Left lung (tissue), 10 donors: Measurements from ENCODE around the gene MYO19. TPM values are rescaled to one million over a fixed set of nuclear protein-coding genes. Genes with fewer than 3 reads are reported as not detected.

Source experiments
- ATAC-seq: fragments of 200-7000 bp; cut with Tn5 transposase; one replicate; pipeline ENCODE4 v1.9.1; 2020; ENCODE audit warnings: moderate library complexity
- DNase-seq, 4 donors: peaks; one replicate each; pipeline ENCODE4 v3.0.0-alpha.2; 2013 to 2020
- H3K27ac ChIP-seq, 2 donors: fragments of 200-600 bp; sonication (generic) in 1 of 2; one replicate each; pipeline versions ENCODE4 v1.5.0 to v1.8.0; 2020 to 2021
- H3K27me3 ChIP-seq, 2 donors: fragments of 200-600 bp; sonication (generic) in 1 of 2; one replicate each; pipeline versions ENCODE4 v1.5.0 to v1.8.0; 2020 to 2021
- H3K36me3 ChIP-seq, 2 donors: fragments of 200-600 bp; sonication (generic) in 1 of 2; one replicate each; pipeline versions ENCODE4 v1.5.0 to v1.8.0; 2020 to 2021
- H3K4me1 ChIP-seq, 2 donors: fragments of 200-600 bp; one replicate each; pipeline ENCODE4 v1.8.0; 2021
- H3K4me3 ChIP-seq, 2 donors: fragments of 200-600 bp; sonication (generic) in 1 of 2; one replicate each; pipeline versions ENCODE4 v1.5.0 to v1.8.0; 2020 to 2021; ENCODE audit warnings: mild to moderate bottlenecking in 1 of 2
- H3K9me3 ChIP-seq, 2 donors: fragments of 200-600 bp; sonication (generic) in 1 of 2; one replicate each; pipeline versions ENCODE4 v1.5.0 to v1.8.0; 2020 to 2021
- CTCF ChIP-seq, 2 donors: fragments of 200-600 bp; sonication (generic) in 1 of 2; IDR thresholded peaks; one replicate each; pipeline versions ENCODE4 v1.5.0 to v1.8.0; 2021; ENCODE audit warnings: antibody characterized with exemption in 2 of 2
- intact Hi-C, 2 donors: fragments of 100-400 bp; cut with DNase I; formaldehyde crosslinking; loops; one replicate each; pipeline versions ENCODE4 v1.11.2 to v1.14.2; 2022
- polyA plus RNA-seq, 6 donors: library from polyadenylated mRNA; unstranded; fragments of 120-200 nt; gene quantifications; one replicate each; pipeline ENCODE4 v1.2.1, GENCODE V29; 2013; ENCODE audit not compliant: insufficient read length in 6 of 6
- total RNA-seq, 2 donors: library from RNA; stranded (reverse); fragmentation: NEBNext Ultra II Directional; extraction: Animal tissue kit (Norgen Biotek cat#: 25700); gene quantifications; one replicate each; pipeline ENCODE4 v1.2.1, GENCODE V29; 2021
- donor health status: DM: no; HTN: yes; CAD: no.
- donor health status: DM: no; HTN: no; CAD: no.

The MYO19 gene
- total and polyA plus RNA-seq, 8 donors: 45.7 to 80.8 (median 50.8) TPM

- Histone ChIP-seq H3K36me3 (peaks cover 12 to 88% of the 10 kb centered on the region in 2 donors), H3K27me3 (no peaks in the 10 kb centered on the region)
- ATAC-seq: no peak
These were observed 40.4 kb upstream of the MYO19 start for GRCh38 chr17:36575028-36575427.

GRCh38 chr17:36566081-36566480, 31.4 kb upstream of the MYO19 start:
- Histone ChIP-seq H3K36me3 (peaks cover 0 to 98% of the 10 kb centered on the region in 2 donors), H3K27me3 (no peaks in the 10 kb centered on the region), H3K9me3 (no peaks in the 10 kb centered on the region), H3K27ac (no peak overlapping the region), H3K4me3 (no peak overlapping the region), H3K4me1 (no peaks in the 10 kb centered on the region)
- no peak for DNase-seq
- TF ChIP-seq CTCF (IDR thresholded peaks at IDR 0.05): no peak
- no peak for ATAC-seq
- intact Hi-C loops: no loop called here

More at GRCh38 chr17:36575028-36575427, 40.4 kb upstream of the MYO19 start:
- no peak for DNase-seq
- Histone ChIP-seq H3K4me3 (no peak overlapping the region), H3K4me1 (no peaks in the 10 kb centered on the region), H3K27ac (no peak overlapping the region), H3K9me3 (no peaks in the 10 kb centered on the region)
- no peak for TF ChIP-seq CTCF (IDR thresholded peaks at IDR 0.05)
- intact Hi-C loops: no loop called here

- DNase-seq: no peak
- intact Hi-C loops: no loop called here
- no peak for ATAC-seq
- Histone ChIP-seq H3K27ac (no peak overlapping the region), H3K4me3 (no peak overlapping the region), H3K27me3 (no peaks in the 10 kb centered on the region), H3K4me1 (peaks cover 3 to 65% of the 10 kb centered on the region in 2 donors), H3K36me3 (peaks cover 3 to 40% of the 10 kb centered on the region in 2 donors), H3K9me3 (no peaks in the 10 kb centered on the region)
- no peak for TF ChIP-seq CTCF (IDR thresholded peaks at IDR 0.05)
These were observed 18.8 kb upstream of the MYO19 start for GRCh38 chr17:36553459-36553858.

GRCh38 chr17:36550491-36551417, 16.1 kb upstream of the MYO19 start:
- ATAC-seq (no peak), DNase-seq (no peak)
- intact Hi-C loops: no loop called here
- Histone ChIP-seq H3K4me1 (peaks cover 19 to 89% of the 10 kb centered on the region in 2 donors), H3K9me3 (no peaks in the 10 kb centered on the region), H3K4me3 (no peak overlapping the region), H3K36me3 (peaks cover 3 to 13% of the 10 kb centered on the region in 2 donors), H3K27me3 (no peaks in the 10 kb centered on the region), H3K27ac (peak overlapping the region in 1 of 2 donors; percentile 65)
- no peak for TF ChIP-seq CTCF (IDR thresholded peaks at IDR 0.05)

- Histone ChIP-seq H3K9me3 (no peaks in the 10 kb centered on the region), H3K4me3 (peak overlapping the region in 1 of 2 donors; percentile 90), H3K27me3 (no peaks in the 10 kb centered on the region), H3K4me1 (peaks cover 15 to 81% of the 10 kb centered on the region in 2 donors), H3K27ac (peak overlapping the region in 1 of 2 donors; percentile 100), H3K36me3 (peaks cover 0 to 5% of the 10 kb centered on the region in 2 donors)
- intact Hi-C loops: no loop called here
- no peak for DNase-seq
- TF ChIP-seq CTCF (IDR thresholded peaks at IDR 0.05): no peak
- no peak for ATAC-seq
These were observed 13.1 kb upstream of the MYO19 start for GRCh38 chr17:36547776-36548175.
